ENCODE measurements around the gene TOB1.

- TF ChIP-seq CTCF (IDR thresholded peaks at IDR 0.05; ENCODE audit: insufficient read depth, low read length, poor library complexity, severe bottlenecking) = no peak
- no peak for TF ChIP-seq EZH2phosphoT487 (conservative IDR thresholded peaks at IDR 0.05; ENCODE audit: low read length)
These were observed 52.6 kb downstream of the TOB1 start for GRCh38 chr17:50813583-50813982.

Data from SU-DHL-6 (cell line).